ENCODE data around the gene CASP7.

Gene CASP7

GRCh38 chr10:113775686-113776294 is 96.1 kb downstream of the CASP7 start:
- no peak for TF ChIP-seq CTCF (IDR thresholded peaks at IDR 0.05; ENCODE audit: insufficient read depth, low read depth, low read length, missing control alignments)
- DNase-seq (ENCODE audit: low read depth), result no peak
- no peak overlapping the region for H3K4me3 ChIP-seq (ENCODE audit: low read depth, low read length)

- no peak for DNase-seq (ENCODE audit: low read depth)
- no peak overlapping the region for H3K4me3 ChIP-seq (ENCODE audit: low read depth, low read length)
- no peak for TF ChIP-seq CTCF (IDR thresholded peaks at IDR 0.05; ENCODE audit: insufficient read depth, low read depth, low read length, missing control alignments)
Observed at GRCh38 chr10:113776553-113776952, 96.8 kb downstream of the CASP7 start.

Measured in GM12865 (cell line).